Measurements from ENCODE around the gene VSIG2.

Gene VSIG2

GRCh38 chr11:124749912-124750311, 2.1 kb downstream of the VSIG2 start:
- Histone ChIP-seq H3K36me3 (ENCODE audit: insufficient read depth) (no peaks in the 10 kb centered on the region), H2AFZ (ENCODE audit: low read depth) (no peak overlapping the region), H3K9ac (no peak overlapping the region), H3K27me3 (ENCODE audit: insufficient read depth, low read depth) (no peaks in the 10 kb centered on the region), H3K4me3 (IDR thresholded peaks at IDR 0.05; ENCODE audit: insufficient read depth, low read depth, low read length) (no peak overlapping the region), H3K4me2 (no peak overlapping the region), H3K79me2 (ENCODE audit: insufficient read depth, low read depth) (no peaks in the 10 kb centered on the region), H4K20me1 (ENCODE audit: insufficient read depth) (no peaks in the 10 kb centered on the region), H3K27ac (no peak overlapping the region), H3K4me1 (ENCODE audit: low read depth, poor library complexity, severe bottlenecking) (no peaks in the 10 kb centered on the region)
- TF ChIP-seq, protein P1, sequence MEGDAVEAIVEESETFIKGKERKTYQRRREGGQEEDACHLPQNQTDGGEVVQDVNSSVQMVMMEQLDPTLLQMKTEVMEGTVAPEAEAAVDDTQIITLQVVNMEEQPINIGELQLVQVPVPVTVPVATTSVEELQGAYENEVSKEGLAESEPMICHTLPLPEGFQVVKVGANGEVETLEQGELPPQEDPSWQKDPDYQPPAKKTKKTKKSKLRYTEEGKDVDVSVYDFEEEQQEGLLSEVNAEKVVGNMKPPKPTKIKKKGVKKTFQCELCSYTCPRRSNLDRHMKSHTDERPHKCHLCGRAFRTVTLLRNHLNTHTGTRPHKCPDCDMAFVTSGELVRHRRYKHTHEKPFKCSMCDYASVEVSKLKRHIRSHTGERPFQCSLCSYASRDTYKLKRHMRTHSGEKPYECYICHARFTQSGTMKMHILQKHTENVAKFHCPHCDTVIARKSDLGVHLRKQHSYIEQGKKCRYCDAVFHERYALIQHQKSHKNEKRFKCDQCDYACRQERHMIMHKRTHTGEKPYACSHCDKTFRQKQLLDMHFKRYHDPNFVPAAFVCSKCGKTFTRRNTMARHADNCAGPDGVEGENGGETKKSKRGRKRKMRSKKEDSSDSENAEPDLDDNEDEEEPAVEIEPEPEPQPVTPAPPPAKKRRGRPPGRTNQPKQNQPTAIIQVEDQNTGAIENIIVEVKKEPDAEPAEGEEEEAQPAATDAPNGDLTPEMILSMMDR (conservative IDR thresholded peaks at IDR 0.05; ENCODE audit: low read depth, low read length), result no peak

DNA sequence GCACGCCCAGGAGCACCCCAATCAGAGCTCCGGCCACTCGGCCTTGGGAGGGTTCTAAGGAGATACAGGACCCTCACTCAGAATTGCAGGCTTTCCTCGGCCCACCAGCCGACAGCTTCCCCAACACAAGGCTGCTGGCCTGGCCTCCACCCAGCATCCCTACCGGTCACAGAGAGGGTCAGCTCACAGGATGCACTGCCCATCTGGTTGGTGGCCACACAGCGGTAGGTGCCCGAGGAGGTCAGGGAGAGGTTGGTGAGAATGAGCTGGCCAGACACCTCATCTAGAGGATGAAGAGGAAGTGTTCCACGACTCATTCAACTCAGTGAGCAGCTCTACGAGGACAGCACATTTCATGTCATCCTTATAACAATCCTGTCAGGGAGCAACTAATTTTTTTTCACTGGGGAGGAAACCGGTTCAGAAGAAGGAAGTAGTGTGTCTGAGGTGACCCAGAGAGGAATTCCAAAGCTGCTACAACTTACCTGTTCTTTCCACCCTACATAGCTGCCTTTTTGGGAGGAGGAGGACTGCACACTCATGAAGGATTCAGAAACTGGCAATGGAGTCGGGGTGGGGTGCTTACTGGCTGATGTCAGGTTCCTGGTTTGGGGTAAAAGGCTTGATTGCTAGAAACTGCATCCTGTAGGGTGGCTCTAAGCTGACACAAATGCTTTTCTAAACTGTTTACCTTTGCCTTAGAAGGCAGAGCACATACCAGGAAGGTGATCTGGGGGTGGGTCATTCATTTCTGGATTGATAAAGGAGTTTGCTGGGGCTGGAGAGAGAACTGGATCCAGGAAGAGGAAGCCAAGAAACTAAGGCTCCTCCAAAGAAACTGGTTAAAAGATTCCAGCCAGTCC, 3.3 kb downstream of the VSIG2 start:
- Histone ChIP-seq H3K4me1 (ENCODE audit: low read depth, poor library complexity, severe bottlenecking) (no peaks in the 10 kb centered on the region), H3K4me3 (IDR thresholded peaks at IDR 0.05; ENCODE audit: insufficient read depth, low read depth, low read length) (no peak overlapping the region), H3K4me2 (no peak overlapping the region), H3K9ac (no peak overlapping the region), H4K20me1 (ENCODE audit: insufficient read depth) (no peaks in the 10 kb centered on the region), H3K36me3 (ENCODE audit: insufficient read depth) (no peaks in the 10 kb centered on the region), H3K27ac (no peak overlapping the region), H3K79me2 (ENCODE audit: insufficient read depth, low read depth) (no peaks in the 10 kb centered on the region), H3K27me3 (ENCODE audit: insufficient read depth, low read depth) (no peaks in the 10 kb centered on the region), H2AFZ (ENCODE audit: low read depth) (no peak overlapping the region)
- TF ChIP-seq, protein P1 (conservative IDR thresholded peaks at IDR 0.05; ENCODE audit: low read depth, low read length), result no peak

DNA sequence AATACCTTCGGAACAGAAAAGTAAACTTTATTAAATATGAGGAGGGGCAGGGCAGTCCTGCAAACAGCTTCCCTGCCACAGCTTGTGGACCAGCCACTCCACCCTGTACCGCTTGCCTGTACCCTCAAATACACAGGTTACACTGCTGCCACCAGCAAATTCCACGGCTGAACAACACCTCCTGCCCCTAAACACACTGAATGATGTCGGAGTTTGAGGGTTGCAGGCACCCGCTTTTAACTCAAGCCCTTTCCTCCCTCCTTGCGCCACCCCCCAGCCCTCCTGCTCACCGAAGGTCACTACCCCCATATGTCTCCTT, 4.0 kb downstream of the VSIG2 start:
- TF ChIP-seq, protein P1 (conservative IDR thresholded peaks at IDR 0.05; ENCODE audit: low read depth, low read length), result no peak
- H3K4me2 ChIP-seq, result no peak overlapping the region
- no peaks in the 10 kb centered on the region for H3K79me2 ChIP-seq (ENCODE audit: insufficient read depth, low read depth)
- H2AFZ ChIP-seq (ENCODE audit: low read depth), result no peak overlapping the region
- H3K4me3 ChIP-seq (IDR thresholded peaks at IDR 0.05; ENCODE audit: insufficient read depth, low read depth, low read length), result no peak overlapping the region
- no peaks in the 10 kb centered on the region for H4K20me1 ChIP-seq (ENCODE audit: insufficient read depth)
- no peaks in the 10 kb centered on the region for H3K4me1 ChIP-seq (ENCODE audit: low read depth, poor library complexity, severe bottlenecking)
- no peak overlapping the region for H3K27ac ChIP-seq
- no peak overlapping the region for H3K9ac ChIP-seq
- H3K27me3 ChIP-seq (ENCODE audit: insufficient read depth, low read depth), result no peaks in the 10 kb centered on the region
- no peaks in the 10 kb centered on the region for H3K36me3 ChIP-seq (ENCODE audit: insufficient read depth)

DNA sequence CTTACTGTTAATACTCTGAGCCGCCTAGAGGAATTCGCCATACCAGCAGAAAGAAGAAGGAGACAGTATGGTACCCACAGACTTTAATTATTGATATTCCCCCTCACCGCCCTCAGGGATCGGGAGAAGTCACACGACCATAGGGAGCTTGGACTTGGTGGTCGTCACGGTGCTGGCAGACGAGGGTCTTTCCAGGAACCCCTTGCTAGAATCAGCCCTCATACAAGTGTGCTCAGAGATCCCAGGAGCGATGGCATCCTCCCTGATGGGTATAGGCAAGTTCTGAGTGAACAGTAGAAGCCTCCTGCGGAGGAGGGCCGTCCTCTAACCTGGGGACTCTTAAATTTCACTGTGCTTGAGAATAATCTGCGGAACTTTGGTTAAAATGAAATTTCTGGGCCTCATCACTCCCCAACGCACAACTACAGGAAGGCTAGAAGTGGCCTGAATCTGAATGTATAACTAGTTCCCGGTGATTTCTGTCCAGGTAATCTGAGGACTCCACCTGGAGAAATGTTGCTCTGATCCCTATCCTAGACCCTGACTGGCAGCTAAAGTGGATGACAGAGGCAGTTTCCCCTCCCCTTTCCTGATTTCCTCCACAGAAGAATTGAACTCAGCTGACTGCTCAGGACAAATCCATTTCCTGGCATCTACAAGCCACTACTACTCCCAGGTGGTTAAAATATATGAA, 4.5 kb downstream of the VSIG2 start:
- no peak overlapping the region for H3K4me3 ChIP-seq (IDR thresholded peaks at IDR 0.05; ENCODE audit: insufficient read depth, low read depth, low read length)
- H3K79me2 ChIP-seq (ENCODE audit: insufficient read depth, low read depth), result no peaks in the 10 kb centered on the region
- no peak overlapping the region for H3K27ac ChIP-seq
- no peaks in the 10 kb centered on the region for H3K4me1 ChIP-seq (ENCODE audit: low read depth, poor library complexity, severe bottlenecking)
- TF ChIP-seq, protein P1 (conservative IDR thresholded peaks at IDR 0.05; ENCODE audit: low read depth, low read length), result no peak
- no peaks in the 10 kb centered on the region for H3K36me3 ChIP-seq (ENCODE audit: insufficient read depth)
- H3K27me3 ChIP-seq (ENCODE audit: insufficient read depth, low read depth), result no peaks in the 10 kb centered on the region
- H2AFZ ChIP-seq (ENCODE audit: low read depth), result peak overlapping the region; percentile 54; the same call in 1 of the 2 replicates
- no peak overlapping the region for H3K9ac ChIP-seq
- no peaks in the 10 kb centered on the region for H4K20me1 ChIP-seq (ENCODE audit: insufficient read depth)
- H3K4me2 ChIP-seq, result peak overlapping the region; percentile 60; the same call in 1 of the 2 replicates

All from KMS-11 (cell line).